NB4 (cell line): ENCODE measurements around the gene DSTYK.

Experiments
- DNase-seq: peaks from one replicate; pipeline ENCODE4 v3.0.0; 2010; ENCODE audit warnings: low read depth
- H3K4me3 ChIP-seq: one replicate; pipeline ENCODE4 v1.5.1; 2011; ENCODE audit warnings: mild to moderate bottlenecking, low read depth, low read length, moderate library complexity
- MAX ChIP-seq: IDR thresholded peaks from 2 replicates; pipeline ENCODE4 v1.6.1; 2011; ENCODE audit warnings: low read depth, low read length
- MYC ChIP-seq: IDR thresholded peaks from 2 replicates; pipeline ENCODE4 v1.6.1; 2011; ENCODE audit warnings: low read depth, low read length
- POLR2A ChIP-seq: IDR thresholded peaks from 2 replicates; pipeline ENCODE4 v1.6.1; 2011; ENCODE audit warnings: mild to moderate bottlenecking; ENCODE audit not compliant: insufficient read length; ENCODE audit errors: extremely low read depth
- TF ChIP-seq, protein P1 (sequence below): IDR thresholded peaks from one replicate; pipeline ENCODE4 v1.5.1; 2012; ENCODE audit warnings: low read depth, low read length

The DSTYK gene

GRCh38 chr1:205217418-205217817 is 5.9 kb upstream of the DSTYK start:
- no peak for DNase-seq
- no peak overlapping the region for H3K4me3 ChIP-seq
- no peak for TF ChIP-seq MYC
- no peak for TF ChIP-seq MAX
- no peak for TF ChIP-seq POLR2A
- TF ChIP-seq, protein P1, sequence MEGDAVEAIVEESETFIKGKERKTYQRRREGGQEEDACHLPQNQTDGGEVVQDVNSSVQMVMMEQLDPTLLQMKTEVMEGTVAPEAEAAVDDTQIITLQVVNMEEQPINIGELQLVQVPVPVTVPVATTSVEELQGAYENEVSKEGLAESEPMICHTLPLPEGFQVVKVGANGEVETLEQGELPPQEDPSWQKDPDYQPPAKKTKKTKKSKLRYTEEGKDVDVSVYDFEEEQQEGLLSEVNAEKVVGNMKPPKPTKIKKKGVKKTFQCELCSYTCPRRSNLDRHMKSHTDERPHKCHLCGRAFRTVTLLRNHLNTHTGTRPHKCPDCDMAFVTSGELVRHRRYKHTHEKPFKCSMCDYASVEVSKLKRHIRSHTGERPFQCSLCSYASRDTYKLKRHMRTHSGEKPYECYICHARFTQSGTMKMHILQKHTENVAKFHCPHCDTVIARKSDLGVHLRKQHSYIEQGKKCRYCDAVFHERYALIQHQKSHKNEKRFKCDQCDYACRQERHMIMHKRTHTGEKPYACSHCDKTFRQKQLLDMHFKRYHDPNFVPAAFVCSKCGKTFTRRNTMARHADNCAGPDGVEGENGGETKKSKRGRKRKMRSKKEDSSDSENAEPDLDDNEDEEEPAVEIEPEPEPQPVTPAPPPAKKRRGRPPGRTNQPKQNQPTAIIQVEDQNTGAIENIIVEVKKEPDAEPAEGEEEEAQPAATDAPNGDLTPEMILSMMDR, result no peak

- no peak for TF ChIP-seq POLR2A
- no peak for TF ChIP-seq MAX
- TF ChIP-seq MYC, result no peak
- TF ChIP-seq, protein P1, result no peak
- DNase-seq, result no peak
- no peak overlapping the region for H3K4me3 ChIP-seq
These were observed 5.1 kb upstream of the DSTYK start for GRCh38 chr1:205216588-205216987.

DNA sequence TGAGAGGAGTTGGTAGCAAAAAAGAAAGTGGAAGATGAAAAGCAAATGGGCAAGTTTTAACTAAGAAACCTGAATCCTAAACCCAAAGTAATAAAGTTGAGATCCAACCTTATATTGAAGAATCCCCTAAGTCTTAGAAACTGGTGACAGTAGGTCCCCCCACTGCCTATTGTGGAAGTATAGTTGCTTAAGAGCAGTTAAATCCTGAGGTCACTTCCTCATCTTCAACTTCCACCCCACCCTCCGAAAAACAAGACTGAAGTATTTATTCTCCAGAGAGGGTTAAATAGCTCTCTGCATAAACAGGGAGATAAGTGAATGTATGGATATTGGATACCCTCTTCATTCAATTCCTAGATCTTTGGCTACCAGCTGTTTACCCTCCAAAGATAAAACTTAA is 3.3 kb upstream of the DSTYK start:
- peak; percentile 80 for DNase-seq
- no peak overlapping the region for H3K4me3 ChIP-seq
- TF ChIP-seq MYC, result no peak
- TF ChIP-seq MAX, result no peak
- TF ChIP-seq POLR2A, result no peak
- TF ChIP-seq, protein P1, result no peak

- TF ChIP-seq POLR2A, result no peak
- TF ChIP-seq, protein P1, result no peak
- TF ChIP-seq MAX, result no peak
- TF ChIP-seq MYC, result no peak
- DNase-seq, result peak; percentile 42
- H3K4me3 ChIP-seq, result peak overlapping the region; percentile 75
These were observed 486 bp upstream of the DSTYK start for GRCh38 chr1:205211839-205212536.

DNA sequence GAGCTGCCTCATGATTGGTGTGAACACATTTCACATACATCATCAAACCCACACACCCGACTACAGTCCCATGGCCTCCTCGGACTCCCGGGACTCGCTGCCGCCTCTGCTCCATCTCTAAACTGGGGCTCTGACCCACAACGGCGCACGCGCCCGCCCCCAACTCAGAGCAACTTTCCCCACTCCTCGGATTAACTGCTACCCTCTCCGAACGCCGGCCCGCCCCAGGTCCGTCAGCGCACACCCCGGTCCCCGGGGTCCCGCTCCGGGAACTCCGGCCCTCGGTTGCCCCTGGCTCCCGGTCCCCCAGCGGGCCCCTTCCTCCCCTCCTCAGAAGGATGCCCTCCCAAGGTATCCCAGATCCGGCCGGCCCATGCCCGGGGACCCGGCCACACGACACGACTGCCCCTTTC is 740 bp downstream of the DSTYK start:
- no peak for DNase-seq
- H3K4me3 ChIP-seq, result peak overlapping the region; percentile 75
- no peak for TF ChIP-seq MYC
- TF ChIP-seq, protein P1, result no peak

DNA sequence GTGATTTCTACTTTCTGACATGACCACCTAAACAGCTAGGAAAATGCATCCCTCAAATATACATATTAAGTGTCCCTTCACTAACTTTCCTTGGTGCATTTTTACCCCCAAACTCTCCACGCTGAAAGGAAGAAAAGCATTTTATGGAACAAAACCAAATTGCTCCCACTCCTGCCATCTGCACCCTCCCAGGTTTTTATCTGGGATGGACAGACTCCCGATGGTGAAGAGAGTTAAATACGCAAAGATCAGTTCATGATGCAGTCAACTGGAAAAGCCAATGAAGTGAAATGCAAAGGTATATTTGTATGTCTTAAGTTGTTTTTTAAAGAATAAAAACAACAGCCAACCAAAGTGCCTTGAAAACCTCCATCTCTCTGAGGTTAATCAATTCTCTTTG is 2.7 kb downstream of the DSTYK start:
- no peak overlapping the region for H3K4me3 ChIP-seq
- TF ChIP-seq MYC, result no peak
- TF ChIP-seq MAX, result no peak
- TF ChIP-seq, protein P1, result no peak
- no peak for TF ChIP-seq POLR2A
- no peak for DNase-seq
